Testis (tissue), 2 donors: ENCODE measurements around the gene GID4.

Source experiments
- POLR2A ChIP-seq: fragments of 450-650 bp; IDR thresholded peaks from one replicate; pipeline ENCODE4 v1.6.1; 2017; ENCODE audit warnings: antibody characterized with exemption, mild to moderate bottlenecking, moderate library complexity
- TF ChIP-seq, protein P1 (sequence below), 3 experiments: fragments of 450-650 bp in 2 of 3; fragments of 200-600 bp in 1 of 3; sonication (generic) in 1 of 3; IDR thresholded peaks; one replicate each; pipeline ENCODE4 v1.5.1; 2016 to 2019; ENCODE audit warnings: antibody characterized with exemption in 3 of 3, mild to moderate bottlenecking in 2 of 3, moderate library complexity in 1 of 3

DNA sequence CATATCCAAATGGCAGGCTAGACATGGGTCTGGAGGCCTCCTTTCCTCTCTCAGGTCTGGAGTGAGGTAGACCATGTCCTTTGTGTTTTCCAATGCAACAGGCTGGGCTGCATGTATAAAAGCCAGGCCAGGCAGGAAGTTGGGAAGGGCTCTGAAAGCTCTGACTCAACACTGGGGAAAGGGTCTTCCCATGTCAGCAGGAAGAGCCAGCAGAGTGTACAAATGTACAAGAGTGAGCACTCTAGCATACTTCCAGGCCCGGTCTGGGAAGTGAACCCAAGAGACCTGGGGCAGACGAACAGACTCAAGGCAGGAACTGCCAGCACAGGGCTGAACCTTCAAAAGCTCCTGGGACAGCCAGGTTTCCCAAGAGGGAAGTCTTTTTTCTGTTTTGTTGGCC is 7.3 kb upstream of the GID4 start:
- TF ChIP-seq, protein P1, sequence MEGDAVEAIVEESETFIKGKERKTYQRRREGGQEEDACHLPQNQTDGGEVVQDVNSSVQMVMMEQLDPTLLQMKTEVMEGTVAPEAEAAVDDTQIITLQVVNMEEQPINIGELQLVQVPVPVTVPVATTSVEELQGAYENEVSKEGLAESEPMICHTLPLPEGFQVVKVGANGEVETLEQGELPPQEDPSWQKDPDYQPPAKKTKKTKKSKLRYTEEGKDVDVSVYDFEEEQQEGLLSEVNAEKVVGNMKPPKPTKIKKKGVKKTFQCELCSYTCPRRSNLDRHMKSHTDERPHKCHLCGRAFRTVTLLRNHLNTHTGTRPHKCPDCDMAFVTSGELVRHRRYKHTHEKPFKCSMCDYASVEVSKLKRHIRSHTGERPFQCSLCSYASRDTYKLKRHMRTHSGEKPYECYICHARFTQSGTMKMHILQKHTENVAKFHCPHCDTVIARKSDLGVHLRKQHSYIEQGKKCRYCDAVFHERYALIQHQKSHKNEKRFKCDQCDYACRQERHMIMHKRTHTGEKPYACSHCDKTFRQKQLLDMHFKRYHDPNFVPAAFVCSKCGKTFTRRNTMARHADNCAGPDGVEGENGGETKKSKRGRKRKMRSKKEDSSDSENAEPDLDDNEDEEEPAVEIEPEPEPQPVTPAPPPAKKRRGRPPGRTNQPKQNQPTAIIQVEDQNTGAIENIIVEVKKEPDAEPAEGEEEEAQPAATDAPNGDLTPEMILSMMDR (IDR thresholded peaks at IDR 0.05): no peak
- TF ChIP-seq POLR2A: no peak
